ENCODE data around the gene ANKH.

The ANKH gene

GRCh38 chr5:14714706-14715105 lies 156.9 kb downstream of the ANKH start:
- no peak for TF ChIP-seq ZBTB7A (IDR thresholded peaks at IDR 0.05; ENCODE audit: low read depth)

- TF ChIP-seq USF1 (IDR thresholded peaks at IDR 0.05) (no peak), NFIC (IDR thresholded peaks at IDR 0.05) (no peak), MAX (IDR thresholded peaks at IDR 0.05) (no peak), ZBTB7A (IDR thresholded peaks at IDR 0.05; ENCODE audit: low read depth) (no peak), CREB1 (IDR thresholded peaks at IDR 0.05; ENCODE audit: low read depth) (no peak), REST (IDR thresholded peaks at IDR 0.05; ENCODE audit: low read depth) (no peak), TEAD4 (IDR thresholded peaks at IDR 0.05) (no peak), YY1 (IDR thresholded peaks at IDR 0.05; ENCODE audit: low read depth) (no peak), RAD21 (IDR thresholded peaks at IDR 0.05; ENCODE audit: low read depth) (no peak), EP300 (IDR thresholded peaks at IDR 0.05; ENCODE audit: borderline replicate concordance) (no peak), FOXM1 (IDR thresholded peaks at IDR 0.05; ENCODE audit: borderline replicate concordance, low read depth) (no peak), TAF1 (IDR thresholded peaks at IDR 0.05; ENCODE audit: low read depth) (no peak), EGR1 (IDR thresholded peaks at IDR 0.05) (no peak)
These were observed 157.8 kb downstream of the ANKH start for GRCh38 chr5:14713476-14714390.

GRCh38 chr5:14712666-14713065 lies 158.9 kb downstream of the ANKH start:
- TF ChIP-seq EP300 (IDR thresholded peaks at IDR 0.05; ENCODE audit: borderline replicate concordance), result no peak
- no peak for TF ChIP-seq REST (IDR thresholded peaks at IDR 0.05; ENCODE audit: low read depth)
- TF ChIP-seq TEAD4 (IDR thresholded peaks at IDR 0.05), result no peak
- TF ChIP-seq USF1 (IDR thresholded peaks at IDR 0.05), result no peak
- no peak for TF ChIP-seq TCF12 (IDR thresholded peaks at IDR 0.05; ENCODE audit: low read depth)
- TF ChIP-seq EGR1 (IDR thresholded peaks at IDR 0.05), result no peak

- no peak for TF ChIP-seq USF1 (IDR thresholded peaks at IDR 0.05)
- TF ChIP-seq YY1 (IDR thresholded peaks at IDR 0.05; ENCODE audit: low read depth), result no peak
- TF ChIP-seq EP300 (IDR thresholded peaks at IDR 0.05; ENCODE audit: borderline replicate concordance), result no peak
- no peak for TF ChIP-seq FOXM1 (IDR thresholded peaks at IDR 0.05; ENCODE audit: borderline replicate concordance, low read depth)
- no peak for TF ChIP-seq NFIC (IDR thresholded peaks at IDR 0.05)
- no peak for TF ChIP-seq CEBPB (IDR thresholded peaks at IDR 0.05)
- no peak for TF ChIP-seq CREB1 (IDR thresholded peaks at IDR 0.05; ENCODE audit: low read depth)
- no peak for TF ChIP-seq TCF12 (IDR thresholded peaks at IDR 0.05; ENCODE audit: low read depth)
These were observed 159.4 kb downstream of the ANKH start for GRCh38 chr5:14712131-14712530.

- TF ChIP-seq MAX (IDR thresholded peaks at IDR 0.05), result no peak
- no peak for TF ChIP-seq TAF1 (IDR thresholded peaks at IDR 0.05; ENCODE audit: low read depth)
- no peak for TF ChIP-seq NFIC (IDR thresholded peaks at IDR 0.05)
- TF ChIP-seq EGR1 (IDR thresholded peaks at IDR 0.05), result no peak
- TF ChIP-seq TCF12 (IDR thresholded peaks at IDR 0.05; ENCODE audit: low read depth), result no peak
- TF ChIP-seq REST (IDR thresholded peaks at IDR 0.05; ENCODE audit: low read depth), result no peak
- no peak for TF ChIP-seq RAD21 (IDR thresholded peaks at IDR 0.05; ENCODE audit: low read depth)
- no peak for TF ChIP-seq CREB1 (IDR thresholded peaks at IDR 0.05; ENCODE audit: low read depth)
- no peak for TF ChIP-seq FOXM1 (IDR thresholded peaks at IDR 0.05; ENCODE audit: borderline replicate concordance, low read depth)
- TF ChIP-seq TEAD4 (IDR thresholded peaks at IDR 0.05), result no peak
- TF ChIP-seq USF1 (IDR thresholded peaks at IDR 0.05), result no peak
- no peak for TF ChIP-seq CEBPB (IDR thresholded peaks at IDR 0.05)
- TF ChIP-seq EP300 (IDR thresholded peaks at IDR 0.05; ENCODE audit: borderline replicate concordance), result no peak
- no peak for TF ChIP-seq YY1 (IDR thresholded peaks at IDR 0.05; ENCODE audit: low read depth)
- TF ChIP-seq ZBTB7A (IDR thresholded peaks at IDR 0.05; ENCODE audit: low read depth), result no peak
These were observed 161.1 kb downstream of the ANKH start for GRCh38 chr5:14710313-14710994.

Data from Ishikawa (cell line).